Neural progenitor cell (in vitro differentiated cells): ENCODE measurements around the gene COX5A.
"Not testable (repeated sequence)": the region's sequence is repeated elsewhere in the genome, so short reads cannot be mapped to it uniquely, and the experiment has no call there.

Experiments
- EZH2 ChIP-seq: fragments of 200-600 bp; sonication (generic); IDR thresholded peaks from 2 replicates; pipeline ENCODE4 v1.6.1; 2017; ENCODE audit warnings: antibody characterized with exemption, mild to moderate bottlenecking, moderate library complexity
- TF ChIP-seq, protein P1 (sequence below): fragments of 200-600 bp; sonication (generic); IDR thresholded peaks from 2 replicates; pipeline ENCODE4 v1.5.1; 2017; ENCODE audit warnings: antibody characterized with exemption, mild to moderate bottlenecking

DNA sequence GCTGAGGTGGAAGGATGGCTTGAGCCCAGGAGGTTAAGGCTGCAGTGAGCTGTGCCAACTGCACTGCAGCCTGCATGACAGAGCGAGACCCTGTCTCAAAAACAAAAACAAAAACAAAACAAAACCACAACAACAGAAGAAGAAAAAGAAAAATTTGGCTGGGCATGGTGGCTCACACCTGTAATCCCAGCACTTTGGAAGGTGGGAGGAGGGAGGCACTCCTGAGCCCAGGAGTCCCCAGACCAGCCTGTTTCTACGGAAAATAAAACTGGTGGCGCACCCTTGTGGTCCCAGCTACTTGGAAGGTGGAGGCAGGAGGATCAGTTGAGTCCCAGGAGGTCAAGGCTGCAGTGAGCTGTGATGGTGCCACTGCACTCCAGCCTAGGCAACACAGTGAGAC, 2.7 kb downstream of the COX5A start:
- TF ChIP-seq, protein P1, sequence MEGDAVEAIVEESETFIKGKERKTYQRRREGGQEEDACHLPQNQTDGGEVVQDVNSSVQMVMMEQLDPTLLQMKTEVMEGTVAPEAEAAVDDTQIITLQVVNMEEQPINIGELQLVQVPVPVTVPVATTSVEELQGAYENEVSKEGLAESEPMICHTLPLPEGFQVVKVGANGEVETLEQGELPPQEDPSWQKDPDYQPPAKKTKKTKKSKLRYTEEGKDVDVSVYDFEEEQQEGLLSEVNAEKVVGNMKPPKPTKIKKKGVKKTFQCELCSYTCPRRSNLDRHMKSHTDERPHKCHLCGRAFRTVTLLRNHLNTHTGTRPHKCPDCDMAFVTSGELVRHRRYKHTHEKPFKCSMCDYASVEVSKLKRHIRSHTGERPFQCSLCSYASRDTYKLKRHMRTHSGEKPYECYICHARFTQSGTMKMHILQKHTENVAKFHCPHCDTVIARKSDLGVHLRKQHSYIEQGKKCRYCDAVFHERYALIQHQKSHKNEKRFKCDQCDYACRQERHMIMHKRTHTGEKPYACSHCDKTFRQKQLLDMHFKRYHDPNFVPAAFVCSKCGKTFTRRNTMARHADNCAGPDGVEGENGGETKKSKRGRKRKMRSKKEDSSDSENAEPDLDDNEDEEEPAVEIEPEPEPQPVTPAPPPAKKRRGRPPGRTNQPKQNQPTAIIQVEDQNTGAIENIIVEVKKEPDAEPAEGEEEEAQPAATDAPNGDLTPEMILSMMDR: peak; percentile 27
- not testable (repeated sequence) for TF ChIP-seq EZH2
